HuH-7 (cell line): ENCODE measurements around the gene RBM33.
"Not testable (repeated sequence)": the region's sequence is repeated elsewhere in the genome, so short reads cannot be mapped to it uniquely, and the experiment has no call there.

Source experiments
- DNase-seq: peaks from one replicate; pipeline ENCODE4 v3.0.0; 2011; ENCODE audit warnings: low spot score

The RBM33 gene

GRCh38 chr7:155809332-155809946, 165.0 kb downstream of the RBM33 start:
- DNase-seq: no peak

GRCh38 chr7:155809947-155810769, 165.7 kb downstream of the RBM33 start:
- DNase-seq: no peak

- DNase-seq: no peak
Measured at GRCh38 chr7:155810770-155811559, 166.5 kb downstream of the RBM33 start.

- no peak for DNase-seq
Measured at GRCh38 chr7:155811560-155811894, 167.1 kb downstream of the RBM33 start.

- no peak for DNase-seq
Measured at GRCh38 chr7:155811895-155812761, 167.7 kb downstream of the RBM33 start, which contains the start of gene SHH. Gene SHH (minus strand): TSS chr7:155812463. CDS start chr7:155812122, 341 bp downstream.

- DNase-seq: no peak
Measured at GRCh38 chr7:155813125-155813524, 168.7 kb downstream of the RBM33 start.

GRCh38 chr7:155813546-155814315, 169.3 kb downstream of the RBM33 start:
- DNase-seq: no peak

GRCh38 chr7:155814316-155815276, 170.1 kb downstream of the RBM33 start:
- DNase-seq: no peak

GRCh38 chr7:155815332-155816191, 171.1 kb downstream of the RBM33 start:
- DNase-seq: peak; percentile 95

GRCh38 chr7:155816192-155816508, 171.7 kb downstream of the RBM33 start:
- no peak for DNase-seq

- DNase-seq: no peak
Measured at GRCh38 chr7:155816996-155817395, 172.5 kb downstream of the RBM33 start.

GRCh38 chr7:155817515-155817914, 173.1 kb downstream of the RBM33 start:
- DNase-seq: not testable (repeated sequence)

- DNase-seq: no peak
Measured at GRCh38 chr7:155818154-155818819, 173.8 kb downstream of the RBM33 start.

- no peak for DNase-seq
Measured at GRCh38 chr7:155818820-155819168, 174.3 kb downstream of the RBM33 start.

- DNase-seq: no peak
Measured at GRCh38 chr7:155819186-155819585, 174.7 kb downstream of the RBM33 start.

- DNase-seq: no peak
Measured at GRCh38 chr7:155820246-155820645, 175.8 kb downstream of the RBM33 start.

GRCh38 chr7:155820788-155821187, 176.3 kb downstream of the RBM33 start:
- no peak for DNase-seq

- DNase-seq: no peak
Measured at GRCh38 chr7:155821851-155822250, 177.4 kb downstream of the RBM33 start.
